Left lung (tissue), 10 donors: ENCODE data around the gene TRPM4. TPM values are rescaled to one million over a fixed set of nuclear protein-coding genes. Genes with fewer than 3 reads are reported as not detected.

Source experiments
- ATAC-seq: fragments of 200-7000 bp; cut with Tn5 transposase; one replicate; pipeline ENCODE4 v1.9.1; 2020; ENCODE audit warnings: moderate library complexity
- DNase-seq, 4 donors: peaks; one replicate each; pipeline ENCODE4 v3.0.0-alpha.2; 2013 to 2020
- H3K27ac ChIP-seq, 2 donors: fragments of 200-600 bp; sonication (generic) in 1 of 2; one replicate each; pipeline versions ENCODE4 v1.5.0 to v1.8.0; 2020 to 2021
- H3K27me3 ChIP-seq, 2 donors: fragments of 200-600 bp; sonication (generic) in 1 of 2; one replicate each; pipeline versions ENCODE4 v1.5.0 to v1.8.0; 2020 to 2021
- H3K36me3 ChIP-seq, 2 donors: fragments of 200-600 bp; sonication (generic) in 1 of 2; one replicate each; pipeline versions ENCODE4 v1.5.0 to v1.8.0; 2020 to 2021
- H3K4me1 ChIP-seq, 2 donors: fragments of 200-600 bp; one replicate each; pipeline ENCODE4 v1.8.0; 2021
- H3K4me3 ChIP-seq, 2 donors: fragments of 200-600 bp; sonication (generic) in 1 of 2; one replicate each; pipeline versions ENCODE4 v1.5.0 to v1.8.0; 2020 to 2021; ENCODE audit warnings: mild to moderate bottlenecking in 1 of 2
- H3K9me3 ChIP-seq, 2 donors: fragments of 200-600 bp; sonication (generic) in 1 of 2; one replicate each; pipeline versions ENCODE4 v1.5.0 to v1.8.0; 2020 to 2021
- CTCF ChIP-seq, 2 donors: fragments of 200-600 bp; sonication (generic) in 1 of 2; IDR thresholded peaks; one replicate each; pipeline versions ENCODE4 v1.5.0 to v1.8.0; 2021; ENCODE audit warnings: antibody characterized with exemption in 2 of 2
- intact Hi-C, 2 donors: fragments of 100-400 bp; cut with DNase I; formaldehyde crosslinking; loops; one replicate each; pipeline versions ENCODE4 v1.11.2 to v1.14.2; 2022
- polyA plus RNA-seq, 6 donors: library from polyadenylated mRNA; unstranded; fragments of 120-200 nt; gene quantifications; one replicate each; pipeline ENCODE4 v1.2.1, GENCODE V29; 2013; ENCODE audit not compliant: insufficient read length in 6 of 6
- total RNA-seq, 2 donors: library from RNA; stranded (reverse); fragmentation: NEBNext Ultra II Directional; extraction: Animal tissue kit (Norgen Biotek cat#: 25700); gene quantifications; one replicate each; pipeline ENCODE4 v1.2.1, GENCODE V29; 2021
- donor health status: DM: no; HTN: yes; CAD: no.
- donor health status: DM: no; HTN: no; CAD: no.

The TRPM4 gene
- total and polyA plus RNA-seq, 8 donors: 14.3 to 61.7 (median 29.7) TPM

GRCh38 chr19:49229416-49229815, 71.8 kb downstream of the TRPM4 start:
- H3K4me3 ChIP-seq: no peak overlapping the region
- TF ChIP-seq CTCF (IDR thresholded peaks at IDR 0.05): no peak
- H3K9me3 ChIP-seq: no peaks in the 10 kb centered on the region
- no peaks in the 10 kb centered on the region for H3K4me1 ChIP-seq
- H3K27ac ChIP-seq: no peak overlapping the region
- H3K27me3 ChIP-seq: peaks cover 0 to 10% of the 10 kb centered on the region in 2 donors
- DNase-seq (no peak), ATAC-seq (no peak)
- intact Hi-C loops: no loop called here
- no peaks in the 10 kb centered on the region for H3K36me3 ChIP-seq

GRCh38 chr19:49231389-49231788, 73.8 kb downstream of the TRPM4 start:
- H3K27me3 ChIP-seq: no peaks in the 10 kb centered on the region
- no peak for TF ChIP-seq CTCF (IDR thresholded peaks at IDR 0.05)
- H3K4me3 ChIP-seq: no peak overlapping the region
- DNase-seq (no peak), ATAC-seq (no peak)
- intact Hi-C loops: no loop called here
- H3K27ac ChIP-seq: no peak overlapping the region
- H3K9me3 ChIP-seq: no peaks in the 10 kb centered on the region
- no peaks in the 10 kb centered on the region for H3K36me3 ChIP-seq
- H3K4me1 ChIP-seq: no peaks in the 10 kb centered on the region

- no peaks in the 10 kb centered on the region for H3K4me1 ChIP-seq
- intact Hi-C loops: no loop called here
- H3K27ac ChIP-seq: no peak overlapping the region
- no peak overlapping the region for H3K4me3 ChIP-seq
- no peaks in the 10 kb centered on the region for H3K36me3 ChIP-seq
- TF ChIP-seq CTCF (IDR thresholded peaks at IDR 0.05): no peak
- no peaks in the 10 kb centered on the region for H3K27me3 ChIP-seq
- no peaks in the 10 kb centered on the region for H3K9me3 ChIP-seq
- DNase-seq (no peak), ATAC-seq (no peak)
Observed at GRCh38 chr19:49231804-49232203, 74.2 kb downstream of the TRPM4 start.

- no peak for TF ChIP-seq CTCF (IDR thresholded peaks at IDR 0.05)
- H3K4me3 ChIP-seq: no peak overlapping the region
- H3K36me3 ChIP-seq: no peaks in the 10 kb centered on the region
- intact Hi-C loops: no loop called here
- ATAC-seq (no peak), DNase-seq (no peak)
- H3K27ac ChIP-seq: no peak overlapping the region
- no peaks in the 10 kb centered on the region for H3K4me1 ChIP-seq
- no peaks in the 10 kb centered on the region for H3K27me3 ChIP-seq
- no peaks in the 10 kb centered on the region for H3K9me3 ChIP-seq
Observed at GRCh38 chr19:49233163-49233562, 75.6 kb downstream of the TRPM4 start.

GRCh38 chr19:49241769-49242168, 84.2 kb downstream of the TRPM4 start:
- H3K27ac ChIP-seq: no peak overlapping the region
- ATAC-seq: no peak
- no peaks in the 10 kb centered on the region for H3K36me3 ChIP-seq
- H3K9me3 ChIP-seq: no peaks in the 10 kb centered on the region
- no peak overlapping the region for H3K4me3 ChIP-seq
- intact Hi-C loops: no loop called here
- no peak for DNase-seq
- H3K4me1 ChIP-seq: no peaks in the 10 kb centered on the region
- TF ChIP-seq CTCF (IDR thresholded peaks at IDR 0.05): no peak
- no peaks in the 10 kb centered on the region for H3K27me3 ChIP-seq
